Measurements from ENCODE around the gene TSHZ2. TPM values are rescaled to one million over a fixed set of nuclear protein-coding genes. Genes with fewer than 3 reads are reported as not detected.

Gene TSHZ2
- total and polyA plus RNA-seq, 3 donors from 2014 or later: 13.0 to 41.9 (median 40.4) TPM

DNA sequence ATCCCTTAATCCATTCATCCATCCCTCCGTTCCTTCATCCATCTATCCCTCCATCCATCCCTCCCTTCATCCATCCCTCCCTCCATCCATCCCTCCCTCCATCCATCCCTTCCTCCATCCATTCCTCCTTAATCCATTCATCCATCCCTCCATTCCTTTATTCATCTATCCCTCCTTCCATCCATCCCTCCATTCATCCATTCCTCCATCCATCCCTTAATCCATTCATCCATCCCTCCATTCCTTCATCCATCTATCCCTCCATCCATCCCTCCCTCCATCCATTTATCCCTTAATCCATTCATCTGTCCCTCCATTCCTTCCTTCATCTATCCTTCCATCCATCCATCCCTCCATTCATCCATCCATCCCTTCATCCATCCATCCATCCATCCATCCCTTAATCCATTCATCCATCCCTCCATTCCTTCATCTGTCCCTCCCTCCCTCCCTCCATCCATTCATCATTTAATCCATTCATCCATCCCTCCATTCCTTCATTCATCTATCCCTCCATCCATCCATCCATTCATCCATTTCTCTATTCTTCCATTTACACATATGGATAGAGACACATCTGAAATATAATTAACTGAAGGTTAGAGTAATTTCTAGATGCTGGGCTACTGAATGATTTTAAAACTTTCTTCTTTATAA, 100.9 kb downstream of the TSHZ2 start:
- intact Hi-C loops (cut with DNase I; ENCODE audit: low total_unique reads): no loop called here
- 92 to 93% methylated on average over 1 of the region's 1 CpG for WGBS, 2 donors
- no peak overlapping the region for H3K4me3 ChIP-seq
- H3K36me3 ChIP-seq (ENCODE audit: low read depth, missing control alignments): no peaks in the 10 kb centered on the region
- no peak for TF ChIP-seq POLR2A (IDR thresholded peaks at IDR 0.05)
- no peak for TF ChIP-seq CTCF (IDR thresholded peaks at IDR 0.05)
- no peak for DNase-seq
- H3K27me3 ChIP-seq: no peaks in the 10 kb centered on the region
- no peaks in the 10 kb centered on the region for H3K9me3 ChIP-seq
- no peak overlapping the region for H3K27ac ChIP-seq
- H3K4me1 ChIP-seq: peaks cover 15% of the 10 kb centered on the region

GRCh38 chr20:53073636-53074415, 101.7 kb downstream of the TSHZ2 start:
- 77 to 84% methylated on average over 4 of the region's 4 CpGs for WGBS, 2 donors
- Histone ChIP-seq H3K9me3 (no peaks in the 10 kb centered on the region), H3K27me3 (no peaks in the 10 kb centered on the region), H3K27ac (no peak overlapping the region), H3K4me3 (no peak overlapping the region), H3K36me3 (ENCODE audit: low read depth, missing control alignments) (no peaks in the 10 kb centered on the region), H3K4me1 (peaks cover 15% of the 10 kb centered on the region)
- DNase-seq: no peak
- intact Hi-C loops (cut with DNase I; ENCODE audit: low total_unique reads): no loop called here
- TF ChIP-seq POLR2A (IDR thresholded peaks at IDR 0.05): no peak
- no peak for TF ChIP-seq CTCF (IDR thresholded peaks at IDR 0.05)

- Histone ChIP-seq H3K36me3 (ENCODE audit: low read depth, missing control alignments) (no peaks in the 10 kb centered on the region), H3K4me3 (no peak overlapping the region), H3K27me3 (no peaks in the 10 kb centered on the region), H3K27ac (no peak overlapping the region), H3K9me3 (no peaks in the 10 kb centered on the region), H3K4me1 (peaks cover 15% of the 10 kb centered on the region)
- TF ChIP-seq POLR2A (IDR thresholded peaks at IDR 0.05): no peak
- TF ChIP-seq CTCF (IDR thresholded peaks at IDR 0.05): no peak
- DNase-seq: no peak
- intact Hi-C loops (cut with DNase I; ENCODE audit: low total_unique reads): no loop called here
- WGBS, 2 donors: 78% methylated on average over 4 of the region's 4 CpGs
These were observed 102.7 kb downstream of the TSHZ2 start for GRCh38 chr20:53074811-53075314.

DNA sequence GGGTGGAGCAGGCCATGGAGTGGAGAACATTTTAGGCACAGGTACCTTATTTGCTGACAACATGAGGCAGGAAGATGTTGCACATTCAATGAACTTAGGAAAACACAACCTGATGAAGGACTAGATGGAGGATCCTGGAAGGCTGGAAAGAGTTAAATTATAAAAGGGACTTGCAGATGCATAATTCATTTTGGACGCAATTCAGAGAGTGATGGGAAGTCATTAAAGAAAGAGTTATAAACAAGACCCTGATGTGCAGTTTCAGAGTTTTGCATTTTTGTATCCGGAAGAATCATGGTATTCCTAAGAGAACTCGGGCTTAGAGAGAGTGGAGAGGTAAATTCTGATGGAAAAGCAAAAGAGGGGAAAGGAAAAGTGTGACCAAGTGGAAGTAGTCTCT, 104.5 kb downstream of the TSHZ2 start:
- no peaks in the 10 kb centered on the region for H3K9me3 ChIP-seq
- DNase-seq: no peak
- 43 to 72% methylated on average over 3 of the region's 3 CpGs for WGBS, 2 donors
- H3K4me3 ChIP-seq: no peak overlapping the region
- H3K27me3 ChIP-seq: no peaks in the 10 kb centered on the region
- intact Hi-C loops (cut with DNase I; ENCODE audit: low total_unique reads): no loop called here
- no peak for TF ChIP-seq CTCF (IDR thresholded peaks at IDR 0.05)
- TF ChIP-seq POLR2A (IDR thresholded peaks at IDR 0.05): no peak
- H3K36me3 ChIP-seq (ENCODE audit: low read depth, missing control alignments): no peaks in the 10 kb centered on the region
- H3K4me1 ChIP-seq: peaks cover 15% of the 10 kb centered on the region
- H3K27ac ChIP-seq: no peak overlapping the region

Data from testis (tissue), 3 donors.